ENCODE data around the gene CCDC144A.
"Not testable (repeated sequence)": the region's sequence is repeated elsewhere in the genome, so short reads cannot be mapped to it uniquely, and the experiment has no call there.

The CCDC144A gene

GRCh38 chr17:16757520-16757919 lies 67.5 kb downstream of the CCDC144A start:
- H3K36me3 ChIP-seq (ENCODE audit: control insufficient read depth in 1 of 2, insufficient read depth in 2 of 2, low read length in 2 of 2); H3K4me1 ChIP-seq (ENCODE audit: control insufficient read depth in 1 of 2, insufficient read depth in 2 of 2, low read length in 2 of 2); H3K9me3 ChIP-seq (ENCODE audit: control insufficient read depth in 1 of 2, low read length in 2 of 2); H3K27me3 ChIP-seq (ENCODE audit: control insufficient read depth in 1 of 2, insufficient read depth in 2 of 2, low read length in 2 of 2); H3K9ac ChIP-seq (ENCODE audit: low read depth in 1 of 2, low read length in 2 of 2); H3K4me3 ChIP-seq (ENCODE audit: low read depth in 1 of 2, low read length in 2 of 2); H3K27ac ChIP-seq (ENCODE audit: low read depth, low read length): not testable (repeated sequence)

GRCh38 chr17:16758177-16758576 lies 68.1 kb downstream of the CCDC144A start:
- not testable (repeated sequence) for H3K4me1 ChIP-seq (ENCODE audit: control insufficient read depth in 1 of 2, insufficient read depth in 2 of 2, low read length in 2 of 2); H3K9me3 ChIP-seq (ENCODE audit: control insufficient read depth in 1 of 2, low read length in 2 of 2); H3K27ac ChIP-seq (ENCODE audit: low read depth, low read length); H3K9ac ChIP-seq (ENCODE audit: low read depth in 1 of 2, low read length in 2 of 2); H3K36me3 ChIP-seq (ENCODE audit: control insufficient read depth in 1 of 2, insufficient read depth in 2 of 2, low read length in 2 of 2); H3K27me3 ChIP-seq (ENCODE audit: control insufficient read depth in 1 of 2, insufficient read depth in 2 of 2, low read length in 2 of 2); H3K4me3 ChIP-seq (ENCODE audit: low read depth in 1 of 2, low read length in 2 of 2)

- H3K36me3 ChIP-seq (ENCODE audit: control insufficient read depth in 1 of 2, insufficient read depth in 2 of 2, low read length in 2 of 2); H3K9me3 ChIP-seq (ENCODE audit: control insufficient read depth in 1 of 2, low read length in 2 of 2); H3K4me3 ChIP-seq (ENCODE audit: low read depth in 1 of 2, low read length in 2 of 2); H3K4me1 ChIP-seq (ENCODE audit: control insufficient read depth in 1 of 2, insufficient read depth in 2 of 2, low read length in 2 of 2); H3K27ac ChIP-seq (ENCODE audit: low read depth, low read length); H3K9ac ChIP-seq (ENCODE audit: low read depth in 1 of 2, low read length in 2 of 2); H3K27me3 ChIP-seq (ENCODE audit: control insufficient read depth in 1 of 2, insufficient read depth in 2 of 2, low read length in 2 of 2): not testable (repeated sequence)
Observed at GRCh38 chr17:16768290-16769175, 78.5 kb downstream of the CCDC144A start.

GRCh38 chr17:16772394-16773145 lies 82.5 kb downstream of the CCDC144A start:
- H3K4me1 ChIP-seq (ENCODE audit: control insufficient read depth in 1 of 2, insufficient read depth in 2 of 2, low read length in 2 of 2); H3K9me3 ChIP-seq (ENCODE audit: control insufficient read depth in 1 of 2, low read length in 2 of 2); H3K9ac ChIP-seq (ENCODE audit: low read depth in 1 of 2, low read length in 2 of 2); H3K4me3 ChIP-seq (ENCODE audit: low read depth in 1 of 2, low read length in 2 of 2); H3K27me3 ChIP-seq (ENCODE audit: control insufficient read depth in 1 of 2, insufficient read depth in 2 of 2, low read length in 2 of 2); H3K27ac ChIP-seq (ENCODE audit: low read depth, low read length); H3K36me3 ChIP-seq (ENCODE audit: control insufficient read depth in 1 of 2, insufficient read depth in 2 of 2, low read length in 2 of 2): not testable (repeated sequence)

GRCh38 chr17:16773146-16773522 lies 83.1 kb downstream of the CCDC144A start:
- H3K27ac ChIP-seq (ENCODE audit: low read depth, low read length); H3K4me1 ChIP-seq (ENCODE audit: control insufficient read depth in 1 of 2, insufficient read depth in 2 of 2, low read length in 2 of 2); H3K36me3 ChIP-seq (ENCODE audit: control insufficient read depth in 1 of 2, insufficient read depth in 2 of 2, low read length in 2 of 2); H3K4me3 ChIP-seq (ENCODE audit: low read depth in 1 of 2, low read length in 2 of 2); H3K9me3 ChIP-seq (ENCODE audit: control insufficient read depth in 1 of 2, low read length in 2 of 2); H3K27me3 ChIP-seq (ENCODE audit: control insufficient read depth in 1 of 2, insufficient read depth in 2 of 2, low read length in 2 of 2); H3K9ac ChIP-seq (ENCODE audit: low read depth in 1 of 2, low read length in 2 of 2): not testable (repeated sequence)

- H3K36me3 ChIP-seq (ENCODE audit: control insufficient read depth in 1 of 2, insufficient read depth in 2 of 2, low read length in 2 of 2); H3K27ac ChIP-seq (ENCODE audit: low read depth, low read length); H3K9me3 ChIP-seq (ENCODE audit: control insufficient read depth in 1 of 2, low read length in 2 of 2); H3K4me3 ChIP-seq (ENCODE audit: low read depth in 1 of 2, low read length in 2 of 2); H3K4me1 ChIP-seq (ENCODE audit: control insufficient read depth in 1 of 2, insufficient read depth in 2 of 2, low read length in 2 of 2); H3K27me3 ChIP-seq (ENCODE audit: control insufficient read depth in 1 of 2, insufficient read depth in 2 of 2, low read length in 2 of 2); H3K9ac ChIP-seq (ENCODE audit: low read depth in 1 of 2, low read length in 2 of 2): not testable (repeated sequence)
Observed at GRCh38 chr17:16787851-16788250, 97.8 kb downstream of the CCDC144A start.

- not testable (repeated sequence) for H3K36me3 ChIP-seq (ENCODE audit: control insufficient read depth in 1 of 2, insufficient read depth in 2 of 2, low read length in 2 of 2); H3K27ac ChIP-seq (ENCODE audit: low read depth, low read length); H3K27me3 ChIP-seq (ENCODE audit: control insufficient read depth in 1 of 2, insufficient read depth in 2 of 2, low read length in 2 of 2); H3K4me3 ChIP-seq (ENCODE audit: low read depth in 1 of 2, low read length in 2 of 2); H3K9ac ChIP-seq (ENCODE audit: low read depth in 1 of 2, low read length in 2 of 2); H3K4me1 ChIP-seq (ENCODE audit: control insufficient read depth in 1 of 2, insufficient read depth in 2 of 2, low read length in 2 of 2); H3K9me3 ChIP-seq (ENCODE audit: control insufficient read depth in 1 of 2, low read length in 2 of 2)
Observed at GRCh38 chr17:16788889-16789536, 99.0 kb downstream of the CCDC144A start.

- H3K27me3 ChIP-seq (ENCODE audit: control insufficient read depth in 1 of 2, insufficient read depth in 2 of 2, low read length in 2 of 2); H3K4me3 ChIP-seq (ENCODE audit: low read depth in 1 of 2, low read length in 2 of 2); H3K27ac ChIP-seq (ENCODE audit: low read depth, low read length); H3K9ac ChIP-seq (ENCODE audit: low read depth in 1 of 2, low read length in 2 of 2); H3K36me3 ChIP-seq (ENCODE audit: control insufficient read depth in 1 of 2, insufficient read depth in 2 of 2, low read length in 2 of 2); H3K9me3 ChIP-seq (ENCODE audit: control insufficient read depth in 1 of 2, low read length in 2 of 2); H3K4me1 ChIP-seq (ENCODE audit: control insufficient read depth in 1 of 2, insufficient read depth in 2 of 2, low read length in 2 of 2): not testable (repeated sequence)
Observed at GRCh38 chr17:16789622-16790021, 99.6 kb downstream of the CCDC144A start.

- not testable (repeated sequence) for H3K9ac ChIP-seq (ENCODE audit: low read depth in 1 of 2, low read length in 2 of 2); H3K4me1 ChIP-seq (ENCODE audit: control insufficient read depth in 1 of 2, insufficient read depth in 2 of 2, low read length in 2 of 2); H3K9me3 ChIP-seq (ENCODE audit: control insufficient read depth in 1 of 2, low read length in 2 of 2)
Observed at GRCh38 chr17:16790313-16790871, 100.4 kb downstream of the CCDC144A start.

GRCh38 chr17:16794215-16794614 lies 104.2 kb downstream of the CCDC144A start:
- not testable (repeated sequence) for H3K36me3 ChIP-seq (ENCODE audit: control insufficient read depth in 1 of 2, insufficient read depth in 2 of 2, low read length in 2 of 2); H3K4me1 ChIP-seq (ENCODE audit: control insufficient read depth in 1 of 2, insufficient read depth in 2 of 2, low read length in 2 of 2); H3K27ac ChIP-seq (ENCODE audit: low read depth, low read length); H3K4me3 ChIP-seq (ENCODE audit: low read depth in 1 of 2, low read length in 2 of 2); H3K9ac ChIP-seq (ENCODE audit: low read depth in 1 of 2, low read length in 2 of 2); H3K9me3 ChIP-seq (ENCODE audit: control insufficient read depth in 1 of 2, low read length in 2 of 2); H3K27me3 ChIP-seq (ENCODE audit: control insufficient read depth in 1 of 2, insufficient read depth in 2 of 2, low read length in 2 of 2)

More at GRCh38 chr17:16790313-16790871, 100.4 kb downstream of the CCDC144A start:
- H3K27me3 ChIP-seq (ENCODE audit: control insufficient read depth in 1 of 2, insufficient read depth in 2 of 2, low read length in 2 of 2); H3K27ac ChIP-seq (ENCODE audit: low read depth, low read length); H3K36me3 ChIP-seq (ENCODE audit: control insufficient read depth in 1 of 2, insufficient read depth in 2 of 2, low read length in 2 of 2); H3K4me3 ChIP-seq (ENCODE audit: low read depth in 1 of 2, low read length in 2 of 2): not testable (repeated sequence)

Data from duodenal mucosa (tissue), 2 donors.